NCI-H460 (cell line): ENCODE results near the gene DISP2. TPM values are rescaled to one million over a fixed set of nuclear protein-coding genes. Genes with fewer than 3 reads are reported as not detected.

ENCODE experiments used
- DNase-seq: peaks from one replicate; pipeline ENCODE4 v3.0.0-alpha.2; 2016; ENCODE audit warnings: low read depth; ENCODE audit errors: extremely low read depth
- total RNA-seq: library from RNA; depleted of rRNA; stranded (reverse); fragments of >200 nt; shearing (Covaris generic); gene quantifications from 2 replicates; pipeline ENCODE4 v1.2.3, GENCODE V29; 2014

The DISP2 gene
- total RNA-seq, 1 experiment from 2014 or later, result 1.0 TPM

DNA sequence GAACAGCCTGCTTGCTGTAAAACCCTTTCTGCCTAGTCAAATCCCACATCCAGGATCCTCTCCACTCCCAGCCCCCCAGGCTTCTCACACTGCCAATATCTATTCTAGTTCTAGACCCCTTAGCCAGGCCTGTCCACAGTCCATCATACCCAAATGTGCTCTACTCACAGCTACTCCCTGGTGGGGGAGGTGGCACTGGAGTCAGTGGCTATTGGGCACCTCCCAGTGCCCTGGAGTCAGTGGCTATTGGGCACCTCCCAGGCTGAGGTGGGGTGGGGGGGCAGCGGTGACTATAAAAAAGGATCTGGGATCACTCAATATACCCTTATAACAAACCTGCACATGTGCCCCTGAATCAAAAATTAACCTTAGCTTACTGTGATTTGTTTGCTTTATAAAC, 773 bp upstream of the DISP2 start:
- no peak for DNase-seq

GRCh38 chr15:40358471-40359353, 693 bp downstream of the DISP2 start:
- DNase-seq, result no peak

- DNase-seq, result no peak
These were observed 2.0 kb downstream of the DISP2 start for GRCh38 chr15:40360015-40360414.

DNA sequence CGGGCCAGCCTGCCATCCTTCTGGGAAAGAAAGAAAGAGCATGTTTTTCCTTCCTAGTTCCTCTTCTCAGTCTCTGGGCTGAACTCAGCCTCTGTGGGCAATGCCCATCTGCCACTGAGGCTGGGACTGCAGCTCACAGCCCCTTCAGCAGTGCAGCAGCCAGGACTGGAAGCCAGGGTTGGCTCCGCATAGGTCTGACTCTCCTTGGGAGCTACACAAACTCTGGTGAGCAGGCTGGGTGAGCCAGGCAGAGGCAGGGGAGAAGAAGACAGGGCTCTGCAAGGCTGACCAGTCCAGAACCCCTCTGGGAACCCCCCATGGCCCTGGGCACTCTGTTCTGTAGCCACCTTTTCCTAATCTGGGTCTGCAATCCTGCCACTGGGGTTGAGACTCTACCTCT, 3.6 kb downstream of the DISP2 start:
- no peak for DNase-seq

GRCh38 chr15:40363611-40364010, 5.6 kb downstream of the DISP2 start:
- DNase-seq, result no peak

- no peak for DNase-seq
These were observed 6.2 kb downstream of the DISP2 start for GRCh38 chr15:40364251-40364650.

DNA sequence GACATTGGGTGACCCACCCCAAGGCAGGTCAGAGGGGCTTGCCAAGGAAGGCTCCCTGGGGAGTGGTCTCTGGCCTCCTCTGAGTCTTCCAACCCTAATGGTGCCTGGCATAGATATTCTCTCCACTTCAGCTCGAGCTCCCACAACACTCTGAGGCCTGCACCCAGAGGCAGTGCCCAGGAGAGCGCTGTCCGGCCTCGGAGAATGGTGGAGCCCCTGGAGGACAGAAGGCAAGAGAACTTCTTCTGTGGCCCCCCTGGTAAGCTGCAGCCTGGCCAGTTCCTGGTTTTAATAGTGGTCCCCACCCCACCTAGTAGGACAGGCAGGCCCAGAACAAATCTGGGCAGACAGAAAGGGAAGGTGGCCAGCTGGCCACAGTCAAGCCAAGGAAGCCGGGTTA, 7.0 kb downstream of the DISP2 start:
- no peak for DNase-seq

- no peak for DNase-seq
These were observed 7.8 kb downstream of the DISP2 start for GRCh38 chr15:40365624-40366456.

- DNase-seq, result no peak
These were observed 8.7 kb downstream of the DISP2 start for GRCh38 chr15:40366457-40367370.

- no peak for DNase-seq
These were observed 9.3 kb downstream of the DISP2 start for GRCh38 chr15:40367371-40367685.

GRCh38 chr15:40367686-40368611, 9.9 kb downstream of the DISP2 start:
- DNase-seq, result peak; percentile 87

- DNase-seq, result no peak
These were observed 10.9 kb downstream of the DISP2 start for GRCh38 chr15:40368719-40369473.

- no peak for DNase-seq
These were observed 11.5 kb downstream of the DISP2 start for GRCh38 chr15:40369474-40369869.

DNA sequence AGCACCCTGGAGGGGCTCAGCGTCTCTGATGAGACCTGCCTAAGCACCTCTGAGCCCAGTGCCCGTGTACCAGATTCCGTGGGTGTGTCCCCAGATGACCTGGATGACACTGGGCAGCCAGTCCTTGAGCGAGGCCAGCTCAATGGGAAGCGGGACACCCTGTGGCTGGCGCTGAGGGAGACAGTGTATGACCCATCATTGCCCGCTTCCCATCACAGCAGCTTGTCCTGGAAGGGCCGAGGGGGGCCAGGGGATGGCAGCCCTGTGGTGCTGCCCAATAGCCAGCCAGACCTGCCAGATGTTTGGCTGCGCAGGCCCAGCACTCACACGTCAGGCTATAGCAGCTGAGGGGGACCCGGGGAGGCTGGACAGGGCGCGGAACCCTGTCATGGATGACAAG, 12.0 kb downstream of the DISP2 start:
- no peak for DNase-seq

DNA sequence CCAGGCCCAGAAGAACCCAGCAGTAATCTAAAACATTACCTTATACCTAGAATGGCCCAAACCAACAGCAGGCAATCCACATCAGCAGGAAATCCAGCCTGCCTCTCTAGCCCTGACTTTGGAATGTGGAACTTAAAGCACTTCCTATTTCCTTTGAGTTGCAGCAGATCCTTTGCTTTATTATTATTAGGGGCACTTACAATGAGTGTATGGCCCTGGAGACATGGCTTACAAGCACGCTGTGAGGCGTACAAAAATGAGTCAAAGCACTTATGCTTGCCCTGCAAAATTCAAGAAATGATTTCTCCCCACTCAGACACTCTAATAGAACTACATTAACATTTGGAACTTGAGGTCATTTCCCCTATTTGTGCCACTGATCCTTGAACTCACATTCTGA, 15.0 kb downstream of the DISP2 start:
- DNase-seq, result no peak

DNA sequence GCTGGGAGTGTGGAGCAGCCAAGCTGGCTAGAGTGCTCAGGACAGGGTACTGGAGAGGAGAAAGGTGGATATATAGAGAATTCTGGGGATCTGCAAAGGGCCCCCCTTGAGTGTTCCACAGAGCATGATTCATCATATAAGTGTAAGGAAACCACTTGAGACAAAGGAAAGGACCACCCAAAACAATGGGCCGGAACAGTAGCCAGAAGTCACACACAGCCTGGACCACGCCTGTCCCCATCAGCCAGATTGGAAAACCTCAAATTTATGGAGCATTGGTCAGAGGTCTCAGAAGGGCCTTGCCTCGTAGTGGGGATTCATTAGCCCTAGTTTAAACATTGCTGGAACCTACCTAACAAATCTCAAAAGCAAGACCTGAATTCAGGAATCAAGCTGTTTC, 19.6 kb downstream of the DISP2 start:
- no peak for DNase-seq

DNA sequence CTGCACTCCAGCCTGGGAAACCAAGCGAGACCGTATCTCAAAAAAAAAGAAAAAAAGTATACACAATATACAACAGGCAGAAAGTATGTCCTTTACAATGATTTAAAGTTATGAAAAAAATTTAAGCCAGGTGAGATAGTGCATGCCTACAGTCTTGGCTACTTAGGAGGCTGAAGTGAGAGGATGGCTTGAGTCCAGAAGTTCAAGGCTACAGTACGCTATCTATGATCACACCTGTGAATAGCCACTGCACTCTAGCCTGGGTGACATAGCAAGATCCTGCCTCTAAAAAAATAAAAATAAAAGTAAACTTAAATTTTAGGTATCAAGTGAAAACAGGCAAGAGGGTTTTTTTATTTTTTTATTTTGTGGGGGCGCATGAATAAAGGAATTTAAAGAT, 21.4 kb downstream of the DISP2 start:
- DNase-seq, result no peak

DNA sequence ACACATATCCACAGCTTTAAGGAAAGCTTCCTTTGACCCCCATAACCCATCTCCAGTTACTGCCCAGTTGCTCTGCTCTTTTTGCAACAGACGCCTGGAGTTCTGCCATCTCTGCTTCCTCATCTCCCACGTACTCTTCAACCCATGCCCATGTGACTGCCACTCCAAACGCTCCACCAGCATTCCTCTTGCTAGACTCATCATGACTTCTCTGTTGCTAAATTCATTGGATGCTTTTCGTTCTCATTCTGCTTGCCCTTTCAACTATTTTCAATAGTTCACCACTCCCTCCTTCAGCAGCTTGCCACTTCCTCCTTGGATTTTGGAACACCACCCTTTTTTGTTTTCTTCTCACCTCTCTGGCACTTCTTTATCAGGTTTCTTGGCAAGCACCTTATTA, 21.8 kb downstream of the DISP2 start:
- peak; percentile 78 for DNase-seq

GRCh38 chr15:40380636-40381035, 22.6 kb downstream of the DISP2 start:
- no peak for DNase-seq
